Astrocyte (in vitro differentiated cells and primary cell): Measurements from ENCODE around the gene LSP1. TPM values are rescaled to one million over a fixed set of nuclear protein-coding genes. Genes with fewer than 3 reads are reported as not detected.
"Not testable (repeated sequence)": the region's sequence is repeated elsewhere in the genome, so short reads cannot be mapped to it uniquely, and the experiment has no call there.

Experiments used
- DNase-seq: peaks from one replicate; pipeline ENCODE4 v3.0.0-alpha.2; 2010; ENCODE audit warnings: low read depth
- FAIRE-seq: peaks from 2 replicates; lab custom pipeline; 2011; peaks lifted over from hg19 to GRCh38; lab: Jason Lieb, UNC
- H2AFZ ChIP-seq: 2 replicates; pipeline ENCODE4 v1.6.0; 2012; ENCODE audit warnings: low read depth, low read length, inconsistent platforms
- H3K27ac ChIP-seq: 2 replicates; pipeline ENCODE4 v1.5.1; 2011; ENCODE audit warnings: low read depth, low read length, inconsistent platforms
- H3K27me3 ChIP-seq: 2 replicates; pipeline ENCODE4 v1.6.0; 2011; ENCODE audit warnings: low read length, inconsistent platforms; ENCODE audit not compliant: insufficient read depth
- H3K36me3 ChIP-seq: 2 replicates; pipeline ENCODE4 v1.5.1; 2011; ENCODE audit warnings: low read length, inconsistent platforms; ENCODE audit not compliant: insufficient read depth
- H3K4me1 ChIP-seq: 2 replicates; pipeline ENCODE4 v1.5.1; 2011; ENCODE audit warnings: low read length, inconsistent platforms; ENCODE audit not compliant: insufficient read depth
- H3K4me2 ChIP-seq: 2 replicates; pipeline ENCODE4 v1.6.0; 2012; ENCODE audit warnings: low read length, inconsistent platforms
- H3K4me3 ChIP-seq: 2 replicates; pipeline ENCODE4 v1.5.1; 2011; ENCODE audit warnings: low read depth, mild to moderate bottlenecking, low read length, inconsistent platforms; ENCODE audit not compliant: insufficient read depth
- H3K79me2 ChIP-seq: 2 replicates; pipeline ENCODE4 v1.6.0; 2012; ENCODE audit warnings: mild to moderate bottlenecking, low read length, inconsistent platforms; ENCODE audit not compliant: insufficient read depth
- H3K9ac ChIP-seq: 2 replicates; pipeline ENCODE4 v1.6.0; 2012; ENCODE audit warnings: mild to moderate bottlenecking, low read length, inconsistent platforms
- H3K9me3 ChIP-seq: 2 replicates; pipeline ENCODE4 v1.5.1; 2012; ENCODE audit warnings: low read depth, mild to moderate bottlenecking, low read length, inconsistent platforms; ENCODE audit not compliant: insufficient read depth
- H4K20me1 ChIP-seq: 2 replicates; pipeline ENCODE4 v1.6.0; 2012; ENCODE audit warnings: low read length, inconsistent platforms; ENCODE audit not compliant: insufficient read depth
- H3K27ac Mint-ChIP-seq: one replicate; pipeline ENCODE4 v1.8.0; 2021; ENCODE audit warnings: mild to moderate bottlenecking, mixed read lengths; ENCODE audit not compliant: unreplicated experiment
- H3K27me3 Mint-ChIP-seq: one replicate; pipeline ENCODE4 v1.8.0; 2021; ENCODE audit warnings: low read depth, mixed read lengths; ENCODE audit not compliant: unreplicated experiment
- H3K36me3 Mint-ChIP-seq: one replicate; pipeline ENCODE4 v1.8.0; 2021; ENCODE audit warnings: low read depth, mixed read lengths; ENCODE audit not compliant: unreplicated experiment
- H3K4me1 Mint-ChIP-seq: one replicate; pipeline ENCODE4 v1.8.0; 2021; ENCODE audit warnings: low read depth, mixed read lengths; ENCODE audit not compliant: unreplicated experiment
- H3K4me3 Mint-ChIP-seq: one replicate; pipeline ENCODE4 v1.8.0; 2021; ENCODE audit warnings: mild to moderate bottlenecking, moderate library complexity, mixed read lengths; ENCODE audit not compliant: unreplicated experiment
- H3K9me3 Mint-ChIP-seq: one replicate; pipeline ENCODE4 v1.8.0; 2021; ENCODE audit warnings: mild to moderate bottlenecking, mixed read lengths; ENCODE audit not compliant: unreplicated experiment
- EZH2 ChIP-seq: IDR thresholded peaks from 2 replicates; pipeline ENCODE4 v1.6.1; 2012; ENCODE audit warnings: mild to moderate bottlenecking, low read length, inconsistent platforms; ENCODE audit not compliant: insufficient read depth
- total RNA-seq: library from RNA; stranded (reverse); gene quantifications from 2 replicates; pipeline ENCODE4 v1.2.1, GENCODE V29; 2021
- TF ChIP-seq, protein P1 (sequence below): IDR thresholded peaks from 2 replicates; pipeline ENCODE4 v1.5.1; 2011; ENCODE audit warnings: low read depth, mild to moderate bottlenecking, inconsistent platforms, low read length, moderate library complexity; ENCODE audit not compliant: insufficient read depth

LSP1 gene
- total RNA-seq, 1 donor from 2014 or later: 1.3 TPM

- Histone ChIP-seq H2AFZ (no peak overlapping the region), H3K4me1 (no peaks in the 10 kb centered on the region), H3K4me2 (no peak overlapping the region), H3K27me3 (peaks cover 2% of the 10 kb centered on the region), H3K4me3 (no peak overlapping the region), H4K20me1 (no peaks in the 10 kb centered on the region), H3K9me3 (peaks cover 3% of the 10 kb centered on the region), H3K36me3 (no peaks in the 10 kb centered on the region), H3K79me2 (no peaks in the 10 kb centered on the region), H3K27ac (no peak overlapping the region), H3K9ac (no peak overlapping the region)
- TF ChIP-seq, protein P1, sequence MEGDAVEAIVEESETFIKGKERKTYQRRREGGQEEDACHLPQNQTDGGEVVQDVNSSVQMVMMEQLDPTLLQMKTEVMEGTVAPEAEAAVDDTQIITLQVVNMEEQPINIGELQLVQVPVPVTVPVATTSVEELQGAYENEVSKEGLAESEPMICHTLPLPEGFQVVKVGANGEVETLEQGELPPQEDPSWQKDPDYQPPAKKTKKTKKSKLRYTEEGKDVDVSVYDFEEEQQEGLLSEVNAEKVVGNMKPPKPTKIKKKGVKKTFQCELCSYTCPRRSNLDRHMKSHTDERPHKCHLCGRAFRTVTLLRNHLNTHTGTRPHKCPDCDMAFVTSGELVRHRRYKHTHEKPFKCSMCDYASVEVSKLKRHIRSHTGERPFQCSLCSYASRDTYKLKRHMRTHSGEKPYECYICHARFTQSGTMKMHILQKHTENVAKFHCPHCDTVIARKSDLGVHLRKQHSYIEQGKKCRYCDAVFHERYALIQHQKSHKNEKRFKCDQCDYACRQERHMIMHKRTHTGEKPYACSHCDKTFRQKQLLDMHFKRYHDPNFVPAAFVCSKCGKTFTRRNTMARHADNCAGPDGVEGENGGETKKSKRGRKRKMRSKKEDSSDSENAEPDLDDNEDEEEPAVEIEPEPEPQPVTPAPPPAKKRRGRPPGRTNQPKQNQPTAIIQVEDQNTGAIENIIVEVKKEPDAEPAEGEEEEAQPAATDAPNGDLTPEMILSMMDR: no peak
- H3K4me3 Mint-ChIP-seq: no peak overlapping the region
- no peak for FAIRE-seq
- H3K4me1 Mint-ChIP-seq: no peaks in the 10 kb centered on the region
- H3K9me3 Mint-ChIP-seq: peaks cover 16% of the 10 kb centered on the region
- H3K27ac Mint-ChIP-seq: no peak overlapping the region
- H3K27me3 Mint-ChIP-seq: peaks cover 42% of the 10 kb centered on the region
- DNase-seq: no peak
- H3K36me3 Mint-ChIP-seq: peaks cover under 1% of the 10 kb centered on the region
Observed at GRCh38 chr11:1812274-1812673, 40.6 kb upstream of the LSP1 start.

DNA sequence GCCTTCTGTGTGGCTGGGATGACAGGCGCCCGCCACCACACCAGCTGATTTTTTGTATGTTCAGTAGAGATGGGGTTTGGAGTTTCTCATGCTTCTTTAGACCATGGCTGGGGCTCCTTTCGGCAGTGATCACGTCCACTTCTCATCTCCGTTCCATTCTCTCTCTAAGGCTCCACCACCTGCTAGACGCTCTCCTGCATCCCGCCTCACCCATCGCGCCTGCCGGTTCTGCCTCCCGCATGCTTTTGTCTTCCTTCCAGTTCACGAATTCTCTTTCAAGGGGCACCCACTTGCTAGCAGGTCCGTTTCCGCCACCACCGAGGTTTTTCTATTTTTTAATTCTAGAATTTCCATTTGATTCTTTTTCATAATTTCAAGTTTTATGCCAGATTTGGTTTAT, 40.1 kb upstream of the LSP1 start:
- peaks cover 42% of the 10 kb centered on the region for H3K27me3 Mint-ChIP-seq
- no peak overlapping the region for H3K27ac Mint-ChIP-seq
- FAIRE-seq: no peak
- no peak overlapping the region for H3K4me2 ChIP-seq
- H3K27ac ChIP-seq: no peak overlapping the region
- no peaks in the 10 kb centered on the region for H3K79me2 ChIP-seq
- H3K36me3 Mint-ChIP-seq: peaks cover 1% of the 10 kb centered on the region
- TF ChIP-seq, protein P1: no peak
- TF ChIP-seq EZH2: no peak
- no peaks in the 10 kb centered on the region for H3K36me3 ChIP-seq
- H3K9ac ChIP-seq: no peak overlapping the region
- peaks cover 2% of the 10 kb centered on the region for H3K27me3 ChIP-seq
- no peaks in the 10 kb centered on the region for H3K4me1 ChIP-seq
- H3K4me3 ChIP-seq: no peak overlapping the region
- DNase-seq: no peak
- H3K9me3 Mint-ChIP-seq: peaks cover 20% of the 10 kb centered on the region
- H4K20me1 ChIP-seq: no peaks in the 10 kb centered on the region
- peaks cover 3% of the 10 kb centered on the region for H3K9me3 ChIP-seq
- H3K4me1 Mint-ChIP-seq: no peaks in the 10 kb centered on the region
- H2AFZ ChIP-seq: no peak overlapping the region
- no peak overlapping the region for H3K4me3 Mint-ChIP-seq

DNA sequence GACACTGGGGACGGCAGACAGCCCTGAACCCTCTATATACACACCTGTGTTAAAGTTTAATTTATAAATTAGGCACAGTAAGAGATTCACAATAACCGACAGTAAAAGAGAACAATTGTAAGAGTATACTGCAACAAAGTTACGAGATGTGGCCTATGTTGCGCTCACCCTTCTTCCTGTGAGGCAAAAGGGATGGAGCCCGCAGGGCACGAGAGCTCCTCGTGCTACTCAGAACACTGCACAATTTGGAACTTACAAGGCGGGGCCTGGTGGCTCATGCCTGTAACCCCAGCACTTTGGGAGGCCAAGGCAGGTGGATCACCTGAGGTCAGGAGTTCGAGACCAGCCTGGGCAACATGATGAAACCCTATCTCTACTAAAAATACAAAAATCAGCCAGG, 39.5 kb upstream of the LSP1 start:
- not testable (repeated sequence) for FAIRE-seq, H3K36me3 Mint-ChIP-seq, H3K27me3 ChIP-seq, H3K4me1 Mint-ChIP-seq, H3K79me2 ChIP-seq, H3K4me3 Mint-ChIP-seq, DNase-seq, H3K27ac ChIP-seq, H2AFZ ChIP-seq, H3K4me2 ChIP-seq, H3K27ac Mint-ChIP-seq, H3K9me3 ChIP-seq, H3K4me1 ChIP-seq, H3K36me3 ChIP-seq, H3K9ac ChIP-seq, H3K4me3 ChIP-seq, H4K20me1 ChIP-seq
- peaks cover 20% of the 10 kb centered on the region for H3K9me3 Mint-ChIP-seq
- H3K27me3 Mint-ChIP-seq: peaks cover 38% of the 10 kb centered on the region
